TTC549 (cell line): ENCODE results near the gene ZNF804B.

Source experiments
- FAIRE-seq: peaks from 2 replicates; lab custom pipeline; 2012; peaks lifted over from hg19 to GRCh38; lab: Jason Lieb, UNC

The ZNF804B gene

DNA sequence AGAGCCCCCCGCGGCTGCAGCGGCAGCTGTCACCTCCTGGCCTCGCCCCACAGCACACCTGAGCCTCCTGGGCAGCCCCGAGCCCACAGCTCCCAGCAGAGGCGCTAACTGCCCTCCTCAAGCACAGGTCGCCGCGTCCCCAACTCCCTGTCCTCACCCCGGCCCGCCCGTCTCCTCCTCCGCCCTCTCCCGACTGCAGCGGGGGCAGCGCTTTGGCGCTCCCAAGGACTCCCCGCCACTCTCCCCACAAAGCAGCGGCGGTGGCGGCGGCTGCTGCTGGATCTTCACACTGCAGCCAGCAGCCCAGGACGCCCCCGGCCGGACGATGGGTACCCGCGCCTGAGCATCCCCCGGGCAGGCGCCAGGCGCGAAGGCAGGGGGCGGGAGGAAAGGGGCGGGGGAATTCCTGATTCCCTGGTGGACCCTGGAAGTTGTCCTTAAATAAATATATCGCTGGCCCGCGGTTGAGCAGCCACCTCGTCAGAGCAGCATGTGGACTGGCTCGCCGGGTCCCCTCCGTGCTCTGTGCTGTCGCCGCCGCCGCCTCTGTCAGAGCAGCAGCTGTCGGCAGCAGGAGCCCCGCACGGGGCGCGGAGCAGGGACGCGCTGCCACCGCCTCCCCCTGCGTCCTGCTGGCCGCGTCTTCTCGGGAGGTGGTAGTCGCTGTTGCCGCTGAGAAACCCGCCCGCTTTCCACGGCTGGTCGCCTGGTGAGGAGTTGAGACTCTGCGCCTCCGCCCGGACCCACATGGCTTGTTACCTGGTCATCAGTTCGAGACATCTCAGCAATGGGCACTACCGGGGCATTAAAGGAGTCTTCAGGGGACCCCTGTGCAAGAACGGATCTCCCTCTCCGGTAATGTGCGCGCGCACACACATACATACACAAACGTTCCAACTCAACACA is at the start of gene ZNF804B:
TSS of gene ZNF804B (plus strand) at position 471 of the 906 bp plus-strand sequence. CDS start at position 748, 277 bp downstream.
- no peak for FAIRE-seq

DNA sequence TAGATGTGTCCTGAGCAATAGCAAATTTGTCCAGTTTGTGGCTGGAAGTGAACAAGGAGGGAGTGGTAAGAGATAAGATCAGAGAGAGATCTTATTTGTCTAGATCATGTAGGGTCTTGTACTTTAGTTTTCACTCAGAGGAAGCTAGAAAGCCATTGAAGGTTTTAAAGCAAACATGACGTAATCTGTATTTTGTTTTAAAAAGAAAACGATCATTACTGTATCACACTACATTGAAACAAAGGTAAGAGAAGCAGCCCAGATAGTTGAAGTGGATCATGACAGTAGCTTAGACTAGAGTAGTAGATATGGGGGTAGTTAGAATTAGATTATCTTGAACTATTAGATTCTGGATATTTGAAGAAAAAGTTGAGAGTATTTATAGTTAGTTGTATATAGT is 23.6 kb upstream of the ZNF804B start:
- FAIRE-seq, result no peak

- FAIRE-seq, result no peak
These were observed 21.9 kb upstream of the ZNF804B start for GRCh38 chr7:88737632-88738031.

- FAIRE-seq, result no peak
These were observed 13.4 kb upstream of the ZNF804B start for GRCh38 chr7:88746126-88746525.

- FAIRE-seq, result no peak
These were observed 2.7 kb upstream of the ZNF804B start for GRCh38 chr7:88756802-88757201.

GRCh38 chr7:88757371-88757770 is 2.1 kb upstream of the ZNF804B start:
- FAIRE-seq, result no peak

DNA sequence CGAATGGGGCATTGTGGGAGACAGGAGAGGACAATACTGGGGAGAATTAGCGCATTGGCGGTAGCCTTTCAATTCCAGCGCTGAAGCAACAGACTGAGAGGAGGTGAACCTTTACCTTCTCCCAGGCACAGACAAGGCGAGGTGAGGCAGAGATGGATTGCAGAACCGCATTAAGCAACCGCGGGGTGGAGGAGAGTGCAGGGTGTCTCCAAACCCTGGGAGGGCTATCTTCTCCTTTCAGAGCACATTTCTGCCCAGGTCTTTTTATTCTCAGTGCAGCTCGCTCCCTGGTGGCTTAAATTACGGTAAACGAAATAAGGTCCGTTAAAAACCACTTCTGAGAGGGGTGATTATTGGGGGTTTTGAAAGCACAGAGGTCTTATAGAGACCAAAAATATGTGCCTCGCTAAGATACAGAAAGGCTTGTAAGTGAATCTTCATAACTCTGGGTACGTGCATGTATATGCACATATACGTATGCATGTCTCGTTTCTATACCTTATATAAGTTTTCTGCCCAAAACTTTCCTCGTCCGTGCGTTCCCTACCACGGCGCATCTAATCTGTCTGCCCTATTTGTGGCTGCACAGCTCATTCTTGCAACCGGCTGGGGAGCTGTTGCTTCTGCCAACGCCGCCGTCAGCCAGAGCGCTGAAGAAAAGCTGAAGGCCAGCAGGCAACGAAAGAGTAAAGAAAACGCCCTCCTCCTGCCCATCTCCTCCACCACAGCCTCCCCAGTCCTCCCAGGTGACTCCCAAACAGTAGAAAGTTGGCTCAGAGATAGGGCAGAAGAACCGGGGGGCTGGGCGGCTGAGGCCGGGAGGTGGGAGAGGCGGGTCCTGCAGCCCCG is 895 bp upstream of the ZNF804B start:
- no peak for FAIRE-seq

DNA sequence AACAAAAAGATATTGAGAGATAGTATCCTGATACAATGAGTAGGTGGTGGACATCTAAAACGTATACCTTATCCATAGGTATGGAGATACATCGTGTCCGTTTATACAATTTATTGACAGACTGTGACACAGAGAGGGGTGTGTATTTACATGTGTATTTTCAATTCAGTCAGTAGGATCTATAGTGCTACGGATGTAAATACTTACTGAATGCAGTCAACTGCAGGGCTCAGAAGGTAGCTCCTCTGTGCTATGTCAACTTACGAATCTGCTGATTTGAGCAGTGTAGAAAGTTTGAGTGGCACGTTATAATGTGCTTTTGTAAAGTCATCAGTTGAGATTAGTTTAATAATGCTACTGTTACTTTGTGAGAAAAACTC is 626 bp downstream of the ZNF804B start:
- no peak for FAIRE-seq

- no peak for FAIRE-seq
These were observed 2.3 kb downstream of the ZNF804B start for GRCh38 chr7:88761779-88762178.

GRCh38 chr7:88771417-88771816 is 11.9 kb downstream of the ZNF804B start:
- no peak for FAIRE-seq

- FAIRE-seq, result no peak
These were observed 13.3 kb downstream of the ZNF804B start for GRCh38 chr7:88772776-88773175.

DNA sequence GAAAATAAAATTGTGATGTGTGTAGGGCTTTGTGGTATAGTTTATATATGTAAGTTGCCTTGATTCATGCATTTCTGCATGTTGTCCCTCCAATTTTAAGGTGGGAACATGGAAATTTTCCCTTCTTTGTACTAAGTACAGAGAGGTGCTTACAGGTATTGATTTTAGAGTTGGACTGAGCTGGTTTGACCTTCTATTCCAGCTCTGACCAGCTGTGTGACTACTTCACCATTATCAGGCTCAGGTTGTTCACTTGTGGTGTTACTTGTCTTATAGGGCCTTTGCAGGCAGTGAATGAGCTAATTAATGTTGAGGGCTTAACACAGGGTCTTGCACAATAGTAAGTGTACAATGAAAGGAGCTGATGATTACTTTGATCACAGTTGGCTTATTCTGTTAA is 16.3 kb downstream of the ZNF804B start:
- FAIRE-seq, result no peak

GRCh38 chr7:88787777-88788176 is 28.3 kb downstream of the ZNF804B start:
- FAIRE-seq, result no peak

GRCh38 chr7:88789480-88790064 is 30.1 kb downstream of the ZNF804B start:
- FAIRE-seq, result no peak

- no peak for FAIRE-seq
These were observed 32.4 kb downstream of the ZNF804B start for GRCh38 chr7:88791891-88792290.

DNA sequence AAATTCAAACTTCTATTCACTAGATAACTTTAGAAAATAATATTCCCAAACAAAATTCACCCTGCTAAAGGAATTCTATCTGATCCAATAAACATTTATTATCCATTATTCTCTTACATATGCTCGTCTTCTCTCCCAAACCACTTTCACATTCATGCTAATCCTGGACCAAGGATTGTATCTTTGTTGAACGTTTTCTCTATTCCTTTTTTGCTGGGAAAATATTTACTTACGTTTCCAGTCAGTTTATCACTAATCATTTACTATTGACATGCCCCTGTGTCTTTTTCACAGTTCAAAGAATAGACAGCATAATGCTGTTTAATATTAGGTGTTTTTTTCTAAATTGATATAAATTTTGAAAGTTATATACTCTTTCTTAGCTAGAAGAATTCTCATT is 32.9 kb downstream of the ZNF804B start:
- FAIRE-seq, result no peak

- FAIRE-seq, result no peak
These were observed 36.1 kb downstream of the ZNF804B start, which contains the start of gene TEX47 for GRCh38 chr7:88795553-88795952. Gene TEX47, minus strand, starts transcription at chr7:88795737. Its CDS starts 795 bp downstream, at chr7:88794942.

- no peak for FAIRE-seq
These were observed 41.5 kb downstream of the ZNF804B start for GRCh38 chr7:88801046-88801445.

GRCh38 chr7:88806280-88807037 is 47.0 kb downstream of the ZNF804B start:
- FAIRE-seq, result no peak

GRCh38 chr7:88818552-88818951 is 59.1 kb downstream of the ZNF804B start:
- no peak for FAIRE-seq

- FAIRE-seq, result no peak
These were observed 66.7 kb downstream of the ZNF804B start for GRCh38 chr7:88826222-88826621.

DNA sequence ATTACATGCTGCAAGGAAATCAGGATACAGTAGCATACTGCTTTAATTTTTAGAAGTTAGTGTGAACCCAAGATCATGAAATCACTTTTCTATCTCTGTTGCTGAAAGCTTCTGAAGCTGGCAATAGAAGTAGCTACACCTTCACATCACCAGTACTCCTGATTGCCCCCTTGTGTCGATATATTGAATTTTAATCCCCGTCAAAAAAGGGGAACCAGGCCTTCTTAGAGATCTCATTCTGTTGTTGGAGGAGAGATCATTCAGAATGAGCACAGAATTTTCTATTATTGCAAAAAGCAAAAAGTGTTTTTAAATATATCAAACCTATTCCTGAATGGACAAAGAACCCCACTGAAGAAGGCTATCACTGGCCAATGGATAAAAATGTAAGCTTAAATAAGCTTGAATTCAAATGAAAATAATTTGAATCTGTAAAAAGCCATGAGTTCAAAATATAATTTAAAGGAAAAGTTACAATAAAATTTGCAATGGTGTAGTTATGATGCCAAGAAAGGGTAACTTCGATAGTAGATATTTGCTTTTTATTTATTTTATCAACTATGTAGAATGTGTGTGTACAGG is 75.7 kb downstream of the ZNF804B start:
- FAIRE-seq, result no peak
